Fibroblast of lung (primary cell): Measurements from ENCODE around the gene APOA1. TPM values are rescaled to one million over a fixed set of nuclear protein-coding genes. Genes with fewer than 3 reads are reported as not detected.

ENCODE experiments used
- DNase-seq, 2 donors: peaks; one replicate each; pipeline versions ENCODE4 v3.0.0 to v3.0.0-alpha.2; 2010; ENCODE audit warnings: low read depth in 2 of 2
- H2AFZ ChIP-seq: 2 replicates; pipeline ENCODE4 v1.5.1; 2012; ENCODE audit warnings: low read length, control low read depth, inconsistent platforms
- H3K27ac ChIP-seq: 2 replicates; pipeline ENCODE4 v1.5.1; 2011; ENCODE audit warnings: low read length, control low read depth; ENCODE audit not compliant: insufficient read depth
- H3K27me3 ChIP-seq: 2 replicates; pipeline ENCODE4 v1.5.1; 2011; ENCODE audit warnings: mild to moderate bottlenecking, low read length; ENCODE audit not compliant: control insufficient read depth, insufficient read depth
- H3K36me3 ChIP-seq: 2 replicates; pipeline ENCODE4 v1.5.1; 2011; ENCODE audit warnings: low read length; ENCODE audit not compliant: control insufficient read depth, insufficient read depth
- H3K4me1 ChIP-seq: 2 replicates; pipeline ENCODE4 v1.5.1; 2011; ENCODE audit warnings: low read length; ENCODE audit not compliant: control insufficient read depth, insufficient read depth; ENCODE audit errors: extremely low read depth
- H3K4me2 ChIP-seq: 2 replicates; pipeline ENCODE4 v1.5.1; 2011; ENCODE audit warnings: low read length, control low read depth; ENCODE audit not compliant: insufficient read depth; ENCODE audit errors: extremely low read depth
- H3K4me3 ChIP-seq, 4 experiments: fragments of 200-600 bp in 1 of 4; sonication (generic) in 1 of 4; replicated peaks in 1 of 4; 2 replicates each; pipeline ENCODE4 v1.5.1; 2011 to 2016; ENCODE audit warnings: low read length in 4 of 4, low read depth in 3 of 4, mild to moderate bottlenecking in 3 of 4, control low read depth in 2 of 4, inconsistent platforms in 1 of 4, mixed read lengths in 1 of 4; ENCODE audit not compliant: insufficient read depth in 1 of 4; ENCODE audit errors: control extremely low read depth in 1 of 4
- H3K79me2 ChIP-seq: 2 replicates; pipeline ENCODE4 v1.5.1; 2012; ENCODE audit warnings: mild to moderate bottlenecking, low read length, inconsistent platforms; ENCODE audit not compliant: control insufficient read depth, insufficient read depth
- H3K9ac ChIP-seq: 2 replicates; pipeline ENCODE4 v1.5.1; 2011; ENCODE audit warnings: mild to moderate bottlenecking, low read length, control low read depth; ENCODE audit not compliant: insufficient read depth
- H3K9me3 ChIP-seq: 2 replicates; pipeline ENCODE4 v1.5.1; 2012; ENCODE audit warnings: low read depth, low read length; ENCODE audit not compliant: control insufficient read depth, insufficient read depth
- H4K20me1 ChIP-seq: 2 replicates; pipeline ENCODE4 v1.5.1; 2011; ENCODE audit warnings: low read length; ENCODE audit not compliant: control insufficient read depth, insufficient read depth; ENCODE audit errors: extremely low read depth
- CTCF ChIP-seq, 2 donors: IDR thresholded peaks in 1 of 2; conservative IDR thresholded peaks in 1 of 2; 1 replicate in 1 of 2; 2 replicates in 1 of 2; pipeline ENCODE4 v1.5.1; 2011 to 2012; ENCODE audit warnings: low read length in 2 of 2, control low read depth in 1 of 2, inconsistent platforms in 1 of 2, low read depth in 1 of 2, mild to moderate bottlenecking in 1 of 2
- EZH2 ChIP-seq: IDR thresholded peaks from 2 replicates; pipeline ENCODE4 v1.5.1; 2012; ENCODE audit warnings: low read length, control low read depth, mild to moderate bottlenecking; ENCODE audit errors: missing control alignments
- polyA minus RNA-seq: library from RNA; depleted of rRNA, polyadenylated mRNA; stranded (reverse); fragments of >200 nt; gene quantifications from 2 replicates; pipeline ENCODE4 v1.2.3, GENCODE V29; 2011; ENCODE audit warnings: low replicate concordance
- polyA plus RNA-seq, 2 donors: library from polyadenylated mRNA; depleted of rRNA in 1 of 2; stranded (reverse) in 1 of 2; unstranded in 1 of 2; fragments of >200 nt; gene quantifications; 2 replicates each; pipeline ENCODE4 v1.2.1, GENCODE V29; 2011 to 2012; ENCODE audit warnings: missing spikeins in 1 of 2
- total RNA-seq: library from RNA; depleted of rRNA; stranded (reverse); fragments of >200 nt; gene quantifications from 2 replicates; pipeline ENCODE4 v1.2.1, GENCODE V29; 2014

Gene APOA1
- total RNA-seq (0.26 TPM in 1 of 2 replicates, not detected in the other), polyA plus RNA-seq (0.05 TPM in 1 of 2 replicates, not detected in the other), polyA minus RNA-seq (0.85 TPM in 1 of 2 replicates, not detected in the other)
- polyA plus RNA-seq (2012): 0.20 and 0.29 TPM in 2 replicates

GRCh38 chr11:116837231-116838091, at the start of gene APOA1:
APOA1 (minus strand) TSS chr11:116837622; CDS start chr11:116837387, 235 bp downstream.
- no peaks in the 10 kb centered on the region for H4K20me1 ChIP-seq
- TF ChIP-seq EZH2 (no peak), CTCF (conservative IDR thresholded peaks at IDR 0.05 in 1 of 2, IDR thresholded peaks at IDR 0.05 in 1 of 2; ENCODE audit: low read depth in 1 of 2, low read length in 2 of 2) (no peak)
- no peaks in the 10 kb centered on the region for H3K27me3 ChIP-seq
- no peak within 1 kb of the TSS for H2AFZ ChIP-seq
- peaks cover 7% of the 10 kb centered on the region for H3K4me1 ChIP-seq
- DNase-seq: no peak
- H3K4me2 ChIP-seq: no peak within 1 kb of the TSS
- no peak within 1 kb of the TSS for H3K27ac ChIP-seq
- no peaks in the 10 kb centered on the region for H3K36me3 ChIP-seq
- H3K9ac ChIP-seq: no peak within 1 kb of the TSS
- no peaks in the 10 kb centered on the region for H3K9me3 ChIP-seq
- no peak within 1 kb of the TSS for H3K4me3 ChIP-seq
- H3K79me2 ChIP-seq: no peaks in the 10 kb centered on the region

GRCh38 chr11:116885951-116886655, 48.7 kb upstream of the APOA1 start:
- no peaks in the 10 kb centered on the region for H3K36me3 ChIP-seq
- H2AFZ ChIP-seq: no peak overlapping the region
- no peak overlapping the region for H3K4me3 ChIP-seq
- no peaks in the 10 kb centered on the region for H3K27me3 ChIP-seq
- H3K4me2 ChIP-seq: peak overlapping the region; percentile 25
- DNase-seq: peak; percentile 83 to 84
- peaks cover 5% of the 10 kb centered on the region for H3K4me1 ChIP-seq
- H3K9me3 ChIP-seq: no peaks in the 10 kb centered on the region
- H3K9ac ChIP-seq: no peak overlapping the region
- H3K27ac ChIP-seq: peak overlapping the region; percentile 1
- no peaks in the 10 kb centered on the region for H3K79me2 ChIP-seq
- no peaks in the 10 kb centered on the region for H4K20me1 ChIP-seq
- TF ChIP-seq EZH2 (no peak), CTCF (conservative IDR thresholded peaks at IDR 0.05 in 1 of 2, IDR thresholded peaks at IDR 0.05 in 1 of 2; ENCODE audit: low read depth in 1 of 2, low read length in 2 of 2) (no peak)

GRCh38 chr11:116882386-116882785, 45.0 kb upstream of the APOA1 start:
- Histone ChIP-seq H3K4me1 (peaks cover 8% of the 10 kb centered on the region), H4K20me1 (no peaks in the 10 kb centered on the region), H3K9me3 (no peaks in the 10 kb centered on the region), H3K36me3 (no peaks in the 10 kb centered on the region), H3K27me3 (no peaks in the 10 kb centered on the region), H3K79me2 (no peaks in the 10 kb centered on the region), H2AFZ (no peak overlapping the region), H3K9ac (no peak overlapping the region), H3K4me3 (no peak overlapping the region), H3K4me2 (peak overlapping the region; percentile 27), H3K27ac (peak overlapping the region; percentile 6)
- TF ChIP-seq CTCF (conservative IDR thresholded peaks at IDR 0.05 in 1 of 2, IDR thresholded peaks at IDR 0.05 in 1 of 2; ENCODE audit: low read depth in 1 of 2, low read length in 2 of 2): no peak
- TF ChIP-seq EZH2: no peak
- peak; percentile 88 to 89 for DNase-seq
